Measurements from ENCODE around the gene GADL1.

Gene GADL1

GRCh38 chr3:30878862-30879261 lies 15.6 kb downstream of the GADL1 start:
- no peak for DNase-seq (ENCODE audit: low read depth in 2 of 2)

- DNase-seq (ENCODE audit: low read depth in 2 of 2), result no peak
Observed at GRCh38 chr3:30875505-30875904, 19.0 kb downstream of the GADL1 start.

GRCh38 chr3:30873671-30874070 lies 20.8 kb downstream of the GADL1 start:
- DNase-seq (ENCODE audit: low read depth in 2 of 2), result no peak

GRCh38 chr3:30872879-30873278 lies 21.6 kb downstream of the GADL1 start:
- no peak for DNase-seq (ENCODE audit: low read depth in 2 of 2)

GRCh38 chr3:30871720-30872119 lies 22.7 kb downstream of the GADL1 start:
- DNase-seq (ENCODE audit: low read depth in 2 of 2), result no peak

- DNase-seq (ENCODE audit: low read depth in 2 of 2), result no peak
Observed at GRCh38 chr3:30864836-30865235, 29.6 kb downstream of the GADL1 start.

GRCh38 chr3:30864132-30864531 lies 30.3 kb downstream of the GADL1 start:
- no peak for DNase-seq (ENCODE audit: low read depth in 2 of 2)

GRCh38 chr3:30862004-30862403 lies 32.5 kb downstream of the GADL1 start:
- DNase-seq (ENCODE audit: low read depth in 2 of 2), result no peak

GRCh38 chr3:30858894-30859389 lies 35.5 kb downstream of the GADL1 start:
- DNase-seq (ENCODE audit: low read depth in 2 of 2), result no peak

GRCh38 chr3:30855400-30856292 lies 38.8 kb downstream of the GADL1 start:
- no peak for DNase-seq (ENCODE audit: low read depth in 2 of 2)

GRCh38 chr3:30852833-30853232 lies 41.6 kb downstream of the GADL1 start:
- no peak for DNase-seq (ENCODE audit: low read depth in 2 of 2)

- DNase-seq (ENCODE audit: low read depth in 2 of 2), result no peak
Observed at GRCh38 chr3:30848087-30848779, 46.2 kb downstream of the GADL1 start.

GRCh38 chr3:30847592-30847991 lies 46.9 kb downstream of the GADL1 start:
- DNase-seq (ENCODE audit: low read depth in 2 of 2), result no peak

GRCh38 chr3:30845606-30846005 lies 48.9 kb downstream of the GADL1 start:
- no peak for DNase-seq (ENCODE audit: low read depth in 2 of 2)

- no peak for DNase-seq (ENCODE audit: low read depth in 2 of 2)
Observed at GRCh38 chr3:30843877-30844276, 50.6 kb downstream of the GADL1 start.

GRCh38 chr3:30836141-30836540 lies 58.3 kb downstream of the GADL1 start:
- DNase-seq (ENCODE audit: low read depth in 2 of 2), result no peak

GRCh38 chr3:30835667-30836066 lies 58.8 kb downstream of the GADL1 start:
- no peak for DNase-seq (ENCODE audit: low read depth in 2 of 2)

- no peak for DNase-seq (ENCODE audit: low read depth in 2 of 2)
Observed at GRCh38 chr3:30832961-30833575, 61.4 kb downstream of the GADL1 start.

- no peak for DNase-seq (ENCODE audit: low read depth in 2 of 2)
Observed at GRCh38 chr3:30827080-30827479, 67.4 kb downstream of the GADL1 start.

GRCh38 chr3:30826531-30826942 lies 67.9 kb downstream of the GADL1 start:
- DNase-seq (ENCODE audit: low read depth in 2 of 2), result no peak

GRCh38 chr3:30819067-30819798 lies 75.2 kb downstream of the GADL1 start:
- DNase-seq (ENCODE audit: low read depth in 2 of 2), result no peak

GRCh38 chr3:30813734-30814133 lies 80.7 kb downstream of the GADL1 start:
- no peak for DNase-seq (ENCODE audit: low read depth in 2 of 2)
